Smooth muscle cell (in vitro differentiated cells): ENCODE results near the gene SPG7. TPM values are rescaled to one million over a fixed set of nuclear protein-coding genes. Genes with fewer than 3 reads are reported as not detected.

Source experiments
- DNase-seq: peaks from one replicate; lab custom pipeline; 2025; ENCODE audit not compliant: unreplicated experiment; lab: John Stamatoyannopoulos, UW
- H2AFZ ChIP-seq: fragments of 200-600 bp; sonication (generic); 2 replicates; pipeline ENCODE4 v1.6.0; 2016; ENCODE audit warnings: antibody characterized with exemption, low read depth, mild to moderate bottlenecking
- H3F3A ChIP-seq: fragments of 200-600 bp; sonication (generic); 2 replicates; pipeline ENCODE4 v1.6.0; 2017; ENCODE audit warnings: antibody characterized with exemption, low read depth
- H3K27ac ChIP-seq: fragments of 200-600 bp; sonication (generic); 2 replicates; pipeline ENCODE4 v1.5.1; 2016; ENCODE audit warnings: low read depth, mild to moderate bottlenecking
- H3K27me3 ChIP-seq: fragments of 200-600 bp; sonication (generic); 2 replicates; pipeline ENCODE4 v1.6.1; 2016; ENCODE audit warnings: low read depth, mild to moderate bottlenecking
- H3K36me3 ChIP-seq: fragments of 200-600 bp; sonication (generic); 2 replicates; pipeline ENCODE4 v1.5.1; 2016; ENCODE audit warnings: low read depth
- H3K4me1 ChIP-seq: fragments of 200-600 bp; sonication (generic); 2 replicates; pipeline ENCODE4 v1.5.1; 2016; ENCODE audit warnings: low read depth
- H3K4me2 ChIP-seq: fragments of 200-600 bp; sonication (generic); 2 replicates; pipeline ENCODE4 v1.6.0; 2016; ENCODE audit warnings: mild to moderate bottlenecking
- H3K4me3 ChIP-seq: fragments of 200-600 bp; sonication (generic); 2 replicates; pipeline ENCODE4 v1.5.1; 2016; ENCODE audit warnings: mild to moderate bottlenecking
- H3K79me2 ChIP-seq: fragments of 200-600 bp; sonication (generic); 2 replicates; pipeline ENCODE4 v1.6.0; 2016; ENCODE audit warnings: low read depth, mild to moderate bottlenecking
- H3K9ac ChIP-seq: fragments of 200-600 bp; sonication (generic); 2 replicates; pipeline ENCODE4 v1.6.0; 2016; ENCODE audit warnings: low read depth
- H3K9me3 ChIP-seq: fragments of 200-600 bp; sonication (generic); replicated peaks from 2 replicates; pipeline ENCODE4 v1.5.1; 2016; ENCODE audit warnings: low read depth
- H4K20me1 ChIP-seq: fragments of 200-600 bp; sonication (generic); 2 replicates; pipeline ENCODE4 v1.6.0; 2016; ENCODE audit warnings: low read depth
- WGBS: methylation state at CpG from one replicate; pipeline ENCODE4 v1.1.7; 2016; ENCODE audit warnings: low lambda C conversion rate; 5-methylcytosine and 5-hydroxymethylcytosine counted together
- polyA plus RNA-seq: library from polyadenylated mRNA; unstranded; fragments of >200 nt; fragmentation: Nextera tagmentation; extraction: Ambion mirVana; gene quantifications from 2 replicates; pipeline ENCODE4 v1.2.1, GENCODE V29; 2016
- total RNA-seq: library from RNA; depleted of rRNA; stranded (reverse); fragments of >200 nt; gene quantifications from 2 replicates; pipeline ENCODE4 v1.2.3, GENCODE V29; 2014
- TF ChIP-seq, protein P1 (sequence below): fragments of 200-600 bp; sonication (generic); IDR thresholded peaks from 2 replicates; pipeline ENCODE4 v1.5.1; 2017; ENCODE audit warnings: borderline replicate concordance, mild to moderate bottlenecking, antibody characterized with exemption; ENCODE audit not compliant: insufficient read depth, poor library complexity, severe bottlenecking

Gene SPG7
- total and polyA plus RNA-seq, 2 experiments from 2014 or later: 49.3 to 61.4 TPM

DNA sequence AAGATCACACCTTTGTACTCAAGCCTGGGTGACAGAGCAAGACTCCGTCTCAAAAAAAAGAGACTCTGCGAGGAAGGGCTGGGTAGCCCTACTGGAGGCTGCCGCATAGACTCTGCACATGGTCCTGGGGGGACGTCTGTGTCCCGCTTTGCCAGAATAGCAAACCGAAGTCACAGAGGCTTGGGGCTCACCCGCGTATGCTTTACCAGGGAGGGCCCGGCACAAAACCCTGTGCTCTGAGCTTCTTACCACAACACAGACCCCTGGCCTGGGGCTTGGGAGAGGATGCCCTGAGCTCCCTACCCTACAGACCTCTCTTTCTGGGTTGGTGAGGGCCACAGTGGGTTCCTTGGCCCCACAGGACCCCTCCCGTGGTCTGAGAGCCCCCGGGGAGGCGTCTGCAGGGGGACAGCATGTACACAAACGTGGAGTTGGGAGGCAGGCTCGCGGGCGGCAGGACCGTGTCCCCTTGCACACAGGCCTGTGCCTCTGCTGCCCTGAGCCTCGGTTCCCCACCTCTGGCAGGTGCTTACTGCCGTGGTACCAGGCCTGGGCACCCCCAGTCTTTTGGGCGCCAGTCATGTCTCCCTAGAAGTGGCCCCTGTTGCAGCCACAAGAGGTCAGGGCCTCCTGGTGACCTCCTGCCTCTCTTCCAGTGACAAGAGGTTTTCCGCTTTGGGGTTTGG is 81.2 kb downstream of the SPG7 start:
- Histone ChIP-seq H3K79me2 (no peaks in the 10 kb centered on the region), H3K4me1 (no peaks in the 10 kb centered on the region), H3K27me3 (no peaks in the 10 kb centered on the region), H4K20me1 (no peaks in the 10 kb centered on the region), H2AFZ (no peak overlapping the region), H3K4me2 (no peak overlapping the region), H3K36me3 (no peaks in the 10 kb centered on the region), H3F3A (no peaks in the 10 kb centered on the region), H3K4me3 (no peak overlapping the region), H3K9ac (no peak overlapping the region), H3K27ac (no peak overlapping the region), H3K9me3 (no peaks in the 10 kb centered on the region)
- TF ChIP-seq, protein P1, sequence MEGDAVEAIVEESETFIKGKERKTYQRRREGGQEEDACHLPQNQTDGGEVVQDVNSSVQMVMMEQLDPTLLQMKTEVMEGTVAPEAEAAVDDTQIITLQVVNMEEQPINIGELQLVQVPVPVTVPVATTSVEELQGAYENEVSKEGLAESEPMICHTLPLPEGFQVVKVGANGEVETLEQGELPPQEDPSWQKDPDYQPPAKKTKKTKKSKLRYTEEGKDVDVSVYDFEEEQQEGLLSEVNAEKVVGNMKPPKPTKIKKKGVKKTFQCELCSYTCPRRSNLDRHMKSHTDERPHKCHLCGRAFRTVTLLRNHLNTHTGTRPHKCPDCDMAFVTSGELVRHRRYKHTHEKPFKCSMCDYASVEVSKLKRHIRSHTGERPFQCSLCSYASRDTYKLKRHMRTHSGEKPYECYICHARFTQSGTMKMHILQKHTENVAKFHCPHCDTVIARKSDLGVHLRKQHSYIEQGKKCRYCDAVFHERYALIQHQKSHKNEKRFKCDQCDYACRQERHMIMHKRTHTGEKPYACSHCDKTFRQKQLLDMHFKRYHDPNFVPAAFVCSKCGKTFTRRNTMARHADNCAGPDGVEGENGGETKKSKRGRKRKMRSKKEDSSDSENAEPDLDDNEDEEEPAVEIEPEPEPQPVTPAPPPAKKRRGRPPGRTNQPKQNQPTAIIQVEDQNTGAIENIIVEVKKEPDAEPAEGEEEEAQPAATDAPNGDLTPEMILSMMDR: no peak
- WGBS: 95% methylated on average over 21 of the region's 21 CpGs
- no peak for DNase-seq

- Histone ChIP-seq H4K20me1 (no peaks in the 10 kb centered on the region), H3K4me1 (no peaks in the 10 kb centered on the region), H3F3A (no peaks in the 10 kb centered on the region), H3K9ac (no peak overlapping the region), H3K9me3 (no peaks in the 10 kb centered on the region), H3K27ac (no peak overlapping the region), H2AFZ (no peak overlapping the region), H3K27me3 (no peaks in the 10 kb centered on the region), H3K79me2 (no peaks in the 10 kb centered on the region), H3K4me3 (no peak overlapping the region), H3K36me3 (no peaks in the 10 kb centered on the region), H3K4me2 (no peak overlapping the region)
- TF ChIP-seq, protein P1: no peak
- WGBS: 94% methylated on average over 15 of the region's 15 CpGs
- no peak for DNase-seq
Observed at GRCh38 chr16:89593841-89594240, 85.6 kb downstream of the SPG7 start.

- H3K79me2 ChIP-seq: no peaks in the 10 kb centered on the region
- no peak for DNase-seq
- no peaks in the 10 kb centered on the region for H3K27me3 ChIP-seq
- no peaks in the 10 kb centered on the region for H3K4me1 ChIP-seq
- no peak overlapping the region for H3K4me3 ChIP-seq
- H3F3A ChIP-seq: no peaks in the 10 kb centered on the region
- H3K36me3 ChIP-seq: no peaks in the 10 kb centered on the region
- H3K9ac ChIP-seq: no peak overlapping the region
- TF ChIP-seq, protein P1: no peak
- no peaks in the 10 kb centered on the region for H4K20me1 ChIP-seq
- no peaks in the 10 kb centered on the region for H3K9me3 ChIP-seq
- no peak overlapping the region for H2AFZ ChIP-seq
- H3K27ac ChIP-seq: no peak overlapping the region
- 95% methylated on average over 47 of the region's 47 CpGs for WGBS
- H3K4me2 ChIP-seq: no peak overlapping the region
Observed at GRCh38 chr16:89595330-89596060, 87.3 kb downstream of the SPG7 start.
